ENCODE data around the gene SLC39A11. TPM values are rescaled to one million over a fixed set of nuclear protein-coding genes. Genes with fewer than 3 reads are reported as not detected.

SLC39A11 gene
- total RNA-seq, 3 donors from 2014 or later, result 31.6 to 71.6 (median 51.6) TPM

DNA sequence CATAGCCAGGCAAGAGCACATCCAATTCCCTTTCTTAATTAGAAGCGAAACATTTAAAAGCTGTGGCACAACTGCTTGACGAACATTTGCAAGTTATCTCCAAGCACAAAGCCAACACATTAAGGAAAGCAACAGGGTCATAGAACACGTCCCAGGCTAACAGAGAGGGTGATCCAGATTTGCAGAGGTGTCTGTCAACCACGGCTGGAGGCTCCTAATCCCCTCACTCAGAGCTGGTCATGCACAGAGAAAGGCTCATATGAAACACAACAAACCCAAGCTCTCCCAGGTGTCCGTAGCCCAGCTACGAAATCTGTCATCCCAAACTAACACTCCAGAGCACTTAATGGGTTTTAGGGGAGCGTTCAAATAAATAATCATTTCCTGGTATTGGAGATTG is 276.1 kb downstream of the SLC39A11 start:
- peaks cover 4% of the 10 kb centered on the region for H3K9me3 ChIP-seq

DNA sequence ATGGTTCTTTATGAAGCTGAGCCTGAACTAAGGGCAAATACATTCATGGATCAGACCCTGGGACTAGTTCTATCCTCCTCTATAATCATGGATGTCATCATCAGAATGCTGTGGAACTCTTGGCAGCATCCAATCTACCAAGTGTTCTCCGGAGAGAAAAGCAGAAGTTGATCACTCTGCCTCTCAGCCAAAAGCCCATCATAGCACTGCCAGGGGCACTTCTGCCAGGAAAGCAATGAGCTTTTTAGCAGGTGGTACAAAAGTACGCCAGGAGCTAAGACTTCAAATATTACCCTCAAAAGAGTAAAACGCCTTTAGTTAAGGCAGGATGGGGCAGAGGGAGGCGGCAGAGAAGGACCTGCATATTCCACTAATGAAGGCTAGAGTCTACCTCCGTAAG is 279.0 kb downstream of the SLC39A11 start:
- DNase-seq, result no peak
- intact Hi-C loops (cut with DNase I, micrococcal nuclease), result no loop called here
- H3K9me3 ChIP-seq, result peaks cover 11% of the 10 kb centered on the region
- TF ChIP-seq, protein P1, sequence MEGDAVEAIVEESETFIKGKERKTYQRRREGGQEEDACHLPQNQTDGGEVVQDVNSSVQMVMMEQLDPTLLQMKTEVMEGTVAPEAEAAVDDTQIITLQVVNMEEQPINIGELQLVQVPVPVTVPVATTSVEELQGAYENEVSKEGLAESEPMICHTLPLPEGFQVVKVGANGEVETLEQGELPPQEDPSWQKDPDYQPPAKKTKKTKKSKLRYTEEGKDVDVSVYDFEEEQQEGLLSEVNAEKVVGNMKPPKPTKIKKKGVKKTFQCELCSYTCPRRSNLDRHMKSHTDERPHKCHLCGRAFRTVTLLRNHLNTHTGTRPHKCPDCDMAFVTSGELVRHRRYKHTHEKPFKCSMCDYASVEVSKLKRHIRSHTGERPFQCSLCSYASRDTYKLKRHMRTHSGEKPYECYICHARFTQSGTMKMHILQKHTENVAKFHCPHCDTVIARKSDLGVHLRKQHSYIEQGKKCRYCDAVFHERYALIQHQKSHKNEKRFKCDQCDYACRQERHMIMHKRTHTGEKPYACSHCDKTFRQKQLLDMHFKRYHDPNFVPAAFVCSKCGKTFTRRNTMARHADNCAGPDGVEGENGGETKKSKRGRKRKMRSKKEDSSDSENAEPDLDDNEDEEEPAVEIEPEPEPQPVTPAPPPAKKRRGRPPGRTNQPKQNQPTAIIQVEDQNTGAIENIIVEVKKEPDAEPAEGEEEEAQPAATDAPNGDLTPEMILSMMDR (IDR thresholded peaks at IDR 0.05), result no peak
- H3K4me3 ChIP-seq, result no peak overlapping the region
- ATAC-seq, result no peak
- no peaks in the 10 kb centered on the region for H3K4me1 ChIP-seq (ENCODE audit: low read depth)
- no peaks in the 10 kb centered on the region for H3K36me3 ChIP-seq (ENCODE audit: low read depth)

More for the DNA sequence above, 276.1 kb downstream of the SLC39A11 start:
- no peak for ATAC-seq
- no peaks in the 10 kb centered on the region for H3K36me3 ChIP-seq (ENCODE audit: low read depth)
- H3K4me1 ChIP-seq (ENCODE audit: low read depth), result no peaks in the 10 kb centered on the region
- TF ChIP-seq, protein P1 (IDR thresholded peaks at IDR 0.05), result no peak
- no peak for DNase-seq
- H3K4me3 ChIP-seq, result no peak overlapping the region
- intact Hi-C loops (cut with DNase I, micrococcal nuclease), result no loop called here

DNA sequence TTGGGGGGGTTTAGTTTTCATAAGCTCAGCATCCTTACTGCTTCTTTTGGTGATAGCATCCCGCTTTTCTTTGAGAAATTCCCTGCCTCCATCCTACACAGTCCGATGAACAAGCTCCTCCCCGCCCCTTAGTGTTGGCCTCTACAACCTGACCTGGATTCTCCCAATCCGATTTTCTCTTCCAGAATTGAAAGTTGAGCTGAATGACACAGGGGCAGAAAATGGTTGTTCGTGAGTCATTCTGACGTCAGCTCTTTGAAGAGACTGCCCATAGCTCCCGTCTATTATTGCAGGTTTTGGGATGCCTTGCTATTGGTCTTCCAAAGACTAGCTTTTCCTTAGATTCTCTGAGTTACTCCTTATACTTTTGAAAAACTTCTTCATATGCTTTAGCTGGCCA is 279.7 kb downstream of the SLC39A11 start:
- Histone ChIP-seq H3K36me3 (ENCODE audit: low read depth) (no peaks in the 10 kb centered on the region), H3K4me1 (ENCODE audit: low read depth) (no peaks in the 10 kb centered on the region), H3K9me3 (peaks cover 11% of the 10 kb centered on the region), H3K4me3 (no peak overlapping the region)
- TF ChIP-seq, protein P1 (IDR thresholded peaks at IDR 0.05), result no peak
- intact Hi-C loops (cut with DNase I, micrococcal nuclease), result no loop called here
- ATAC-seq (no peak), DNase-seq (no peak)

DNA sequence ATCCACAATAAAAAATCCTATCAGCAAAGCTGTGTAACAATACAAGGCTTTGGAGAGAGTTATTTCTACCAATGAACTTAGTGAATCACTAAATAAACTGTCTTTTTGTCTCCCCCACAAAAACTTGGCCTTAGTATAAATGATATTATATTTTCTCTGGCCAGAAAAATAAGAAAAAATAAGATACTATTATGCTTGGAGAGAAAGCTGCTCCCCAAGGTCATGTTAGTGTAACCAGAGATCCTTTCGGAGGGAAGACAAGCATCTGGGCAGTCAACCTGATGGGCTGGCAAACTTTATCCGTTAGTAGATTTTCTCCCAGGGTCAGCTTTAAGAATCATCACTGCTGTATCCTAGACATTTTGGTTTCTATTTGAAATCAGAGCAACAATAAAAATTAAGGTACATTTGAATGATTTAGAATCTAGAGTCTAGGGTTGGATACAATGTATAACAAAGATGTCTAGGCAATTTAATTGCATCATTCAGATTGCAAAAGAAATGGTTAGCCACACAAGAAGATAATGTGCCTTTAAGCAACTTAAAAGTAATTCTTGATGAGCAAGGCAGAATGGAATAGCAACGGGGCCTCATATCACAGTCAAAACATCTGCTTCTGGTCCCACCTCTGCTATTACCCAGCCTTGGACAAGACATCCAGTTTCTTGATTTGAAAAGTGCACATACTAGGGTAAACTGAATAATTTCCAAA is 280.4 kb downstream of the SLC39A11 start:
- peaks cover 11% of the 10 kb centered on the region for H3K9me3 ChIP-seq
- H3K4me3 ChIP-seq, result no peak overlapping the region
- intact Hi-C loops (cut with DNase I, micrococcal nuclease), result no loop called here
- DNase-seq (no peak), ATAC-seq (no peak)
- no peaks in the 10 kb centered on the region for H3K4me1 ChIP-seq (ENCODE audit: low read depth)
- H3K36me3 ChIP-seq (ENCODE audit: low read depth), result no peaks in the 10 kb centered on the region
- TF ChIP-seq, protein P1 (IDR thresholded peaks at IDR 0.05), result no peak

DNA sequence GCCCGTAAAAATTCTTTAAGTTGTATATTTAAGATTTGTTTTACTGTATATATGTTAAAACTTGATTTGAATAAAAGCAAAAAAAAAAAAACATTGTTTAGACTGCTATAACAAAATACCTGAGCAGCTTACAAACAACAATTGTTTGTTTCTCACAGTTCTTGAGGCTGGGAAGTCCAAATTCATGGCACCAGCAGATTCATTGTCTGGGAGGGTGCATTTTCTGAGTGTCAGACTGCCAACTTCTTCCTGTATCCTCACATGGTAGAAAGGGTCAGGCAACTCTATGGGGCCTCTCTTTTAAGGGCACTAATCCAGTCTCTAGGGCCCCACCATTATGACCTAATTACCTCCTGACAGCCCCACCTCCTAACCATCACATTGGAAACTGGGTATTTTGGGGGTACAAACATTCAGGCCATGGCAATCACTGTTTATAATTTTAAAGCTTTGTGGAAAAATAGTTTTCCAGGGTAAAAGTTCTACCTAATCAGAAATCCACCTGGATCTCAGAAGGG is 281.4 kb downstream of the SLC39A11 start:
- no peaks in the 10 kb centered on the region for H3K36me3 ChIP-seq (ENCODE audit: low read depth)
- no peak for ATAC-seq
- H3K4me3 ChIP-seq, result no peak overlapping the region
- DNase-seq, result no peak
- TF ChIP-seq, protein P1 (IDR thresholded peaks at IDR 0.05), result no peak
- intact Hi-C loops (cut with DNase I, micrococcal nuclease), result no loop called here
- H3K9me3 ChIP-seq, result peaks cover 11% of the 10 kb centered on the region
- H3K4me1 ChIP-seq (ENCODE audit: low read depth), result no peaks in the 10 kb centered on the region
